DMS114 treated with DMSO at 0.1 percent for 48 hours (cell line): ENCODE results near the gene NECAB3.

Experiments
- DNase-seq: peaks from one replicate; lab custom pipeline; 2025; ENCODE audit not compliant: unreplicated experiment; lab: John Stamatoyannopoulos, UW

NECAB3 gene

GRCh38 chr20:33622705-33623365, 51.4 kb downstream of the NECAB3 start:
- no peak for DNase-seq

- no peak for DNase-seq
Observed at GRCh38 chr20:33621717-33622400, 52.4 kb downstream of the NECAB3 start.

DNA sequence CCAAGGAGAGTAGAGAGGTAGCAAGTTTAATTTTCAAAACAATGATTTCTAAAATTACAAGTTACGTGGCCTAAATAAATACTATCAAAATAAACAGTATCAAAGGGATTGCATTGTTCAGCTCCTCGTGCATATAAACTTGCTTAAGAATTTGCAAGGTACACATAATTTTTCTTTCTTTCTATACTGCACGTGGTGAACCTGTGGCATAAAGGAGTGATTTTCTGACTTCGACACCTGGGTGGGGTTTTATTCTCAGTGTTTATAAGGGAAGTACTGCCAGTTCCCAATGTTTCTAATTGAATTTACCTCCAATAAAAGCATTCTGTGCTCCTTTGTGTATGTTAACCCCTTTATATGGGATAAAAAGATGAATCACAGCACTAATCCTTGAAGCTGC, 62.2 kb downstream of the NECAB3 start:
- no peak for DNase-seq

GRCh38 chr20:33611106-33611505, 63.1 kb downstream of the NECAB3 start:
- DNase-seq: no peak

DNA sequence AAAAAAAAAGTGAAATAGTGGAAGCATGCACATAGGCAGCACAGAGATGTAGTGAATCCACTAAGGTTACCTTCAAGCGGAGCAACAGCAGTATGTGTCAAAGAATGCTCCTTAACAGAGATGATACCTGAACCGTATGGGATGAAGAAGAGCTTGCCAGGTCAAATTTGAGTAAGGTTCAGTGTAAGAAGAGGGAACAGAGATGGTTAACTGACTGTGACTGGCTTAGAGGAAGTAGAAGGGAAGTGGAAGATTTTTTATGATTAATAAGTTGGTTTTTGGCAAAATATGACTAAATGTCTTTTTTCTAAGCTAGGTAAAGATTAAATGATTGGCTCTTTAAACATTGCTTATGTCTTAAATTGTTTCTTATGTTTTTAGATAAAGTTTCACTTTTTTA, 64.7 kb downstream of the NECAB3 start:
- no peak for DNase-seq
